HepG2 (cell line): ENCODE measurements around the gene PRDM10. TPM values are rescaled to one million over a fixed set of nuclear protein-coding genes. Genes with fewer than 3 reads are reported as not detected.

ENCODE experiments used
- ATAC-seq: fragments of 200-7000 bp; cut with Tn5 transposase; 3 replicates; pipeline ENCODE4 v1.9.1; 2020; ENCODE audit warnings: mild to moderate bottlenecking, moderate library complexity
- BruUV-seq: library from RNA; stranded (reverse); fragments of 400-500 nt; replicated peaks from 2 replicates; lab custom pipeline; 2021; lab: Mats Ljungman, UMichigan
- CTCF ChIA-PET: fragments of 300-600 bp; formaldehyde crosslinking; extraction: SDS; loops from one replicate; lab custom pipeline; 2021; ENCODE audit warnings: low total read pairs, inconsistent platforms, low intra/inter-chr PET ratio; lab: Yijun Ruan, JAX
- POLR2A ChIA-PET: fragments of 350-600 bp; sonication (Branson Sonifier 250); formaldehyde crosslinking; loops from one replicate; lab custom pipeline; 2020; ENCODE audit warnings: antibody characterized with exemption, inconsistent platforms; lab: Yijun Ruan, JAX
- DNase-seq: peaks from one replicate; pipeline ENCODE4 v3.0.0-alpha.2; 2015; ENCODE audit warnings: low spot score
- FAIRE-seq: peaks from 3 replicates; lab custom pipeline; 2011; peaks lifted over from hg19 to GRCh38; lab: Jason Lieb, UNC
- H2AFZ ChIP-seq: one replicate; pipeline ENCODE4 v1.6.1; 2011; ENCODE audit warnings: low read length, inconsistent platforms
- H3K27ac ChIP-seq: fragments of 300-600 bp; 3 replicates; pipeline ENCODE4 v1.8.0; 2011; ENCODE audit warnings: mixed run types, mild to moderate bottlenecking, mixed read lengths, low read length, inconsistent platforms; ENCODE audit not compliant: insufficient read depth; ENCODE audit errors: extremely low read length
- H3K27me3 ChIP-seq, 2 experiments: fragments of 200-600 bp in 1 of 2; 2 replicates in 1 of 2; 3 replicates in 1 of 2; pipeline versions ENCODE4 v1.6.0 to v1.8.0; 2011; ENCODE audit warnings: low read length in 2 of 2, mild to moderate bottlenecking in 2 of 2, moderate library complexity in 2 of 2, inconsistent platforms in 1 of 2; ENCODE audit not compliant: insufficient read depth in 2 of 2, control insufficient read depth in 1 of 2
- H3K36me3 ChIP-seq, 2 experiments: fragments of 200-600 bp in 1 of 2; replicated peaks in 1 of 2; 2 replicates in 1 of 2; 3 replicates in 1 of 2; pipeline versions ENCODE4 v1.5.1 to v1.8.0; 2011; ENCODE audit warnings: low read length in 2 of 2, inconsistent platforms in 1 of 2; ENCODE audit not compliant: insufficient read depth in 2 of 2, control insufficient read depth in 1 of 2
- H3K4me1 ChIP-seq: 2 replicates; pipeline ENCODE4 v1.5.1; 2012; ENCODE audit warnings: low read length, inconsistent platforms; ENCODE audit not compliant: insufficient read depth
- H3K4me2 ChIP-seq: 2 replicates; pipeline ENCODE4 v1.6.0; 2011; ENCODE audit warnings: low read depth, low read length, inconsistent platforms
- H3K4me3 ChIP-seq, 3 experiments: fragments of 200-600 bp in 1 of 3; sonication (generic), shearing (Covaris generic) in 1 of 3; replicated peaks in 1 of 3; 2 replicates each; pipeline ENCODE4 v1.5.1; 2011 to 2016; ENCODE audit warnings: low read length in 3 of 3, inconsistent platforms in 2 of 3, low read depth in 2 of 3, mild to moderate bottlenecking in 2 of 3, control low read depth in 1 of 3, mixed read lengths in 1 of 3; ENCODE audit not compliant: insufficient read depth in 1 of 3
- H3K79me2 ChIP-seq: one replicate; pipeline ENCODE4 v1.6.1; 2011; ENCODE audit warnings: low read length, inconsistent platforms; ENCODE audit not compliant: insufficient read depth
- H3K9ac ChIP-seq: 2 replicates; pipeline ENCODE4 v1.6.0; 2011; ENCODE audit warnings: mild to moderate bottlenecking, low read depth, low read length, inconsistent platforms; ENCODE audit not compliant: insufficient read depth
- H3K9me3 ChIP-seq: 2 replicates; pipeline ENCODE4 v1.5.1; 2012; ENCODE audit warnings: mild to moderate bottlenecking, low read length
- H4K20me1 ChIP-seq: 2 replicates; pipeline ENCODE4 v1.6.0; 2011; ENCODE audit warnings: inconsistent platforms, mild to moderate bottlenecking, low read length, moderate library complexity; ENCODE audit not compliant: insufficient read depth
- HMG20A ChIP-seq: IDR thresholded peaks from 2 replicates; pipeline ENCODE4 v1.6.1; 2016; ENCODE audit warnings: borderline replicate concordance
- PITX1 ChIP-seq: sonication (generic); formaldehyde crosslinking; IDR thresholded peaks from 2 replicates; pipeline ENCODE4 v1.5.1; 2020; ENCODE audit warnings: mild to moderate bottlenecking, missing genetic modification reagents
- TBP ChIP-seq: sonication (generic); formaldehyde crosslinking; IDR thresholded peaks from 2 replicates; pipeline ENCODE4 v1.5.0; 2020; ENCODE audit warnings: missing genetic modification reagents
- ZBTB14 ChIP-seq: sonication (generic); formaldehyde crosslinking; IDR thresholded peaks from 2 replicates; pipeline ENCODE4 v1.4.0; 2020; ENCODE audit warnings: missing genetic modification reagents
- ZNF136 ChIP-seq: sonication (generic); formaldehyde crosslinking; IDR thresholded peaks from 2 replicates; pipeline ENCODE4 v1.8.1; 2022; ENCODE audit warnings: low read depth, mild to moderate bottlenecking, moderate library complexity, missing genetic modification reagents
- ZNF333 ChIP-seq: sonication (generic); formaldehyde crosslinking; IDR thresholded peaks from 2 replicates; pipeline ENCODE4 v1.4.0; 2020; ENCODE audit warnings: mild to moderate bottlenecking, missing genetic modification reagents, borderline replicate concordance
- ZNF335 ChIP-seq: sonication (generic); formaldehyde crosslinking; IDR thresholded peaks from 2 replicates; pipeline ENCODE4 v1.4.0; 2020; ENCODE audit warnings: missing genetic modification reagents
- ZNF703 ChIP-seq: sonication (generic); formaldehyde crosslinking; IDR thresholded peaks from 2 replicates; pipeline ENCODE4 v1.5.1; 2020; ENCODE audit warnings: missing genetic modification reagents, mild to moderate bottlenecking, moderate library complexity, borderline replicate concordance
- WGBS: methylation state at CpG from one replicate; pipeline ENCODE4 v1.1.6; 2017; ENCODE audit warnings: low lambda C conversion rate; 5-methylcytosine and 5-hydroxymethylcytosine counted together
- in situ Hi-C: cut with HindIII; loops from 2 replicates; pipeline ENCODE4 v1.10.0; 2017; ENCODE audit warnings: low pct_unique_long_range_greater_than_20kb; ENCODE audit not compliant: extremely low pct_ligation_motif_present
- intact Hi-C: fragments of 100-400 bp; cut with micrococcal nuclease; formaldehyde crosslinking; loops from one replicate; pipeline ENCODE4 v1.10.0; 2022; ENCODE audit not compliant: unreplicated experiment
- polyA plus RNA-seq, 8 experiments: library from polyadenylated mRNA; depleted of rRNA in 3 of 8; stranded (reverse) in 7 of 8; unstranded in 1 of 8; fragments of >200 nt; fragmentation: Illumina TruSeq in 4 of 8; extraction: Trizol in 4 of 8; gene quantifications; 2 replicates each; pipeline versions ENCODE4 v1.2.1 to v1.2.3, GENCODE V29; 2011 to 2016; ENCODE audit warnings: low read depth in 4 of 8, missing spikeins in 1 of 8, mixed read lengths in 1 of 8; ENCODE audit not compliant: insufficient read depth in 1 of 8
- total RNA-seq, 5 experiments: library from RNA; depleted of rRNA; stranded (reverse); fragments of >200 nt; fragmentation: Illumina TruSeq; extraction: Trizol; gene quantifications; 2 replicates each; pipeline ENCODE4 v1.2.3, GENCODE V29; 2016; ENCODE audit warnings: low read depth in 1 of 5
- TF ChIP-seq, protein P1 (sequence below): sonication (generic); formaldehyde crosslinking; IDR thresholded peaks from 2 replicates; pipeline ENCODE4 v1.5.0; 2020; ENCODE audit warnings: mild to moderate bottlenecking, missing genetic modification reagents, moderate library complexity
- TF ChIP-seq, protein P2 (sequence below), 2 experiments: sonication (generic) in 1 of 2; formaldehyde crosslinking in 1 of 2; IDR thresholded peaks; 2 replicates each; pipeline versions ENCODE4 v1.6.1 to v1.9.0; 2014 to 2022; ENCODE audit warnings: antibody characterized with exemption in 1 of 2, borderline replicate concordance in 1 of 2, inconsistent platforms in 1 of 2, low read depth in 1 of 2, missing genetic modification reagents in 1 of 2

PRDM10 gene
- total and polyA plus RNA-seq, 2 of the 13 experiments (the other 11 are each of a cell fraction or from before 2014, with no cell fraction given): 5.7 to 5.8 TPM

- CTCF ChIA-PET: no interaction called here
- TF ChIP-seq ZNF333 (CRISPR knock-in tag): peak; percentile 75; the same call in 1 of the 2 replicates
- TF ChIP-seq, protein P1, sequence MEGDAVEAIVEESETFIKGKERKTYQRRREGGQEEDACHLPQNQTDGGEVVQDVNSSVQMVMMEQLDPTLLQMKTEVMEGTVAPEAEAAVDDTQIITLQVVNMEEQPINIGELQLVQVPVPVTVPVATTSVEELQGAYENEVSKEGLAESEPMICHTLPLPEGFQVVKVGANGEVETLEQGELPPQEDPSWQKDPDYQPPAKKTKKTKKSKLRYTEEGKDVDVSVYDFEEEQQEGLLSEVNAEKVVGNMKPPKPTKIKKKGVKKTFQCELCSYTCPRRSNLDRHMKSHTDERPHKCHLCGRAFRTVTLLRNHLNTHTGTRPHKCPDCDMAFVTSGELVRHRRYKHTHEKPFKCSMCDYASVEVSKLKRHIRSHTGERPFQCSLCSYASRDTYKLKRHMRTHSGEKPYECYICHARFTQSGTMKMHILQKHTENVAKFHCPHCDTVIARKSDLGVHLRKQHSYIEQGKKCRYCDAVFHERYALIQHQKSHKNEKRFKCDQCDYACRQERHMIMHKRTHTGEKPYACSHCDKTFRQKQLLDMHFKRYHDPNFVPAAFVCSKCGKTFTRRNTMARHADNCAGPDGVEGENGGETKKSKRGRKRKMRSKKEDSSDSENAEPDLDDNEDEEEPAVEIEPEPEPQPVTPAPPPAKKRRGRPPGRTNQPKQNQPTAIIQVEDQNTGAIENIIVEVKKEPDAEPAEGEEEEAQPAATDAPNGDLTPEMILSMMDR: no peak
- peak; percentile 99 for TF ChIP-seq ZNF335 (CRISPR knock-in tag)
- TF ChIP-seq ZNF703: no peak; the same call in 1 of the 2 replicates
- no peak for TF ChIP-seq PITX1 (CRISPR knock-in tag)
- TF ChIP-seq, protein P2, sequence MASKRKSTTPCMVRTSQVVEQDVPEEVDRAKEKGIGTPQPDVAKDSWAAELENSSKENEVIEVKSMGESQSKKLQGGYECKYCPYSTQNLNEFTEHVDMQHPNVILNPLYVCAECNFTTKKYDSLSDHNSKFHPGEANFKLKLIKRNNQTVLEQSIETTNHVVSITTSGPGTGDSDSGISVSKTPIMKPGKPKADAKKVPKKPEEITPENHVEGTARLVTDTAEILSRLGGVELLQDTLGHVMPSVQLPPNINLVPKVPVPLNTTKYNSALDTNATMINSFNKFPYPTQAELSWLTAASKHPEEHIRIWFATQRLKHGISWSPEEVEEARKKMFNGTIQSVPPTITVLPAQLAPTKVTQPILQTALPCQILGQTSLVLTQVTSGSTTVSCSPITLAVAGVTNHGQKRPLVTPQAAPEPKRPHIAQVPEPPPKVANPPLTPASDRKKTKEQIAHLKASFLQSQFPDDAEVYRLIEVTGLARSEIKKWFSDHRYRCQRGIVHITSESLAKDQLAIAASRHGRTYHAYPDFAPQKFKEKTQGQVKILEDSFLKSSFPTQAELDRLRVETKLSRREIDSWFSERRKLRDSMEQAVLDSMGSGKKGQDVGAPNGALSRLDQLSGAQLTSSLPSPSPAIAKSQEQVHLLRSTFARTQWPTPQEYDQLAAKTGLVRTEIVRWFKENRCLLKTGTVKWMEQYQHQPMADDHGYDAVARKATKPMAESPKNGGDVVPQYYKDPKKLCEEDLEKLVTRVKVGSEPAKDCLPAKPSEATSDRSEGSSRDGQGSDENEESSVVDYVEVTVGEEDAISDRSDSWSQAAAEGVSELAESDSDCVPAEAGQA (IDR thresholded peaks at IDR 0.05; ENCODE audit: low read depth): no peak
- TF ChIP-seq, protein P2 (CRISPR knock-in tag; IDR thresholded peaks at IDR 0.05; ENCODE audit: borderline replicate concordance): no peak; the same call in 1 of the 2 replicates
- TF ChIP-seq ZNF136 (CRISPR knock-in tag): no peak
- peak; percentile 64 for TF ChIP-seq ZBTB14 (CRISPR knock-in tag)
- no peak for TF ChIP-seq TBP (CRISPR knock-in tag)
- no peak for TF ChIP-seq HMG20A
Observed at GRCh38 chr11:130002846-130003716, 446 bp upstream of the PRDM10 start.

More at GRCh38 chr11:130002846-130003716, 446 bp upstream of the PRDM10 start:
- Histone ChIP-seq H3K9ac (peak overlapping the region; percentile 92), H4K20me1 (no peaks in the 10 kb centered on the region), H3K4me1 (peaks cover 44% of the 10 kb centered on the region), H3K9me3 (no peaks in the 10 kb centered on the region), H3K4me3 (peak overlapping the region; percentile 66 to 87 (median 80)), H3K27ac (peak overlapping the region; percentile 99), H3K79me2 (peaks cover 36% of the 10 kb centered on the region), H3K27me3 (no peaks in the 10 kb centered on the region; a peak in 1 of 5 replicates), H3K36me3 (no peaks in the 10 kb centered on the region), H2AFZ (peak overlapping the region; percentile 81), H3K4me2 (peak overlapping the region; percentile 95)
- in situ Hi-C loops: no loop called here
- BruUV-seq: no TSS peak
- intact Hi-C loops: loop anchor here (2.0 to 5.0 kb wide), 4 partner anchors 34 to 130 kb away; partner anchors contain the start of gene APLP2
- DNase-seq (peak; percentile 95), FAIRE-seq (peak; percentile 91), ATAC-seq (peak; percentile 82)
- POLR2A ChIA-PET: interaction anchor here (0.6 to 6.2 kb wide), 44 partner anchors 10 to 315 kb away, joined by 3 to 70 read pairs (median 5); partner anchors contain the start of genes APLP2, NFRKB and TMEM45B
- WGBS: 0% methylated on average over 35 of the region's 65 CpGs
